Left forelimb (tissue), 1 donor: ENCODE measurements around the gene ESRRB.

Source experiments
- DNase-seq: peaks from one replicate; pipeline ENCODE4 v3.0.0-alpha.2; 2018; ENCODE audit warnings: low spot score

The ESRRB gene

DNA sequence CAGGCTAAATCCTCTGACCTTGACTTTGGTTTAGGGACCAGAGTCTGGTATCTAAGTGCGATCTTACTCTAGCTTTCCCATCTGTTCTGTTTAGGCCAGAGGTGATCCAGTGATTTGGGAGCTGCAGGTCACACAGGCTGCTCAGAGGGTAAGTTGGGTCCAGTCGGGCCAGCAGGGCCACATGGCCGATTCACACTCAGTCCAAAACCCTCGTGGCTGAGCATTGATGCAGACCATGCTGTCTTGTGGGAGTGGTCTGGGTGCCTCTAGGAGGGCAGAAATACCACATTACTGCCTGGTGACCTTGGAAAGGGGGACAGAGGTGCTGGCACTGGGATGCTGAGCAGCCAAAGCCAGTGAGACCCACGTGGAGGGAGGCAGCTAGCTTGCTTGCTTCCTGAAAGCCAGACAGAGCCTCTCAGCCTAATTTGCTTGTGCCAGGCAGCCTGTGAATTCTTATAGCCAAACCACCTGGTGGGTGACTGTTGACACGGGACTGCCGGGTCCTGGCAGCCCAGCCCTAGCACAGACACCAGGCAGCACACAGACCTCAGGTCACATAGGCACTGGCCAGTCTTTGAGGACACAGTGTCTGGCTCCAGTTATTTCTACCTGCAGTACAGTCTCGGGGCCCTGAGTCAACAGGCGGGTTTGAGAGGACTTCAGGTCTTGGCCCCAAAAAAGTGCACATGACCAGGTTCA is 31.7 kb downstream of the ESRRB start:
- DNase-seq = no peak

DNA sequence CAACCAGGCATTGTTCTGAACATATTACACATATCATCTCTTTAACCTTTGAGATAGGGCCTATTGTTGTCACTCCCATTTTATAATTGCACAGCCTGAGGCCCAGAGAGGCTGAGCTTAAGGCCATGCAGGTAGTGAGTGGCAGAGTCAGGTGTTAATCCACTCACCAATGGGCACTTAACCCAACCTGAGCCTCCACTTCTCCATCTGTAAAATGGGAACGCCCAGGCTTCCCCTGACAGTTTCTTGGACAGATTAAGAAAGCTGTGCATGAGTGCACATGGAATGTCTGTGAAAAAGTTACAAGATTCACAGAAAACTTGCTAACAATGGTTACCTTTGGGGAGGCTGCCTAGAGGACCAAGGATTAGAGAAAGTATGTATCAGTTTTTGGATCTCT is 32.9 kb downstream of the ESRRB start:
- DNase-seq = no peak

DNA sequence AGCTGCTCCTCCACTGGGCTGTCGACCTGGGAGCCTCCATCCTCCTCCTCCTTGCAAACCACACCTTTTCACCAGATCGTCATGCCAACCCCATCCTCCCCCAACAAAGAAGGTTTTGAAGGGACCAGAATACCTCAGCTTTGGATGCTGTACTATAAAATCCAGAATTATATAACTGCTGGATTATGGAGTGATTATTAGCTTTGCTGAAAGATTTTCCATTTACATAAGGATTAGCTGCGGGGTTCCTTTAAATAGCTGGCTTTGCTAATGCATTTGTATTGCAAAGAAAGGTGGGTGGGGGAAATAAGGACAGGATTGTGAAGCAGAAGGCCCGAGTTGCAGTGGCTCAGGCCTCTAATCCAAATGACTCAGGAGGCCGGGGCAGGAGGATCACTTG is 36.6 kb downstream of the ESRRB start:
- no peak for DNase-seq

DNA sequence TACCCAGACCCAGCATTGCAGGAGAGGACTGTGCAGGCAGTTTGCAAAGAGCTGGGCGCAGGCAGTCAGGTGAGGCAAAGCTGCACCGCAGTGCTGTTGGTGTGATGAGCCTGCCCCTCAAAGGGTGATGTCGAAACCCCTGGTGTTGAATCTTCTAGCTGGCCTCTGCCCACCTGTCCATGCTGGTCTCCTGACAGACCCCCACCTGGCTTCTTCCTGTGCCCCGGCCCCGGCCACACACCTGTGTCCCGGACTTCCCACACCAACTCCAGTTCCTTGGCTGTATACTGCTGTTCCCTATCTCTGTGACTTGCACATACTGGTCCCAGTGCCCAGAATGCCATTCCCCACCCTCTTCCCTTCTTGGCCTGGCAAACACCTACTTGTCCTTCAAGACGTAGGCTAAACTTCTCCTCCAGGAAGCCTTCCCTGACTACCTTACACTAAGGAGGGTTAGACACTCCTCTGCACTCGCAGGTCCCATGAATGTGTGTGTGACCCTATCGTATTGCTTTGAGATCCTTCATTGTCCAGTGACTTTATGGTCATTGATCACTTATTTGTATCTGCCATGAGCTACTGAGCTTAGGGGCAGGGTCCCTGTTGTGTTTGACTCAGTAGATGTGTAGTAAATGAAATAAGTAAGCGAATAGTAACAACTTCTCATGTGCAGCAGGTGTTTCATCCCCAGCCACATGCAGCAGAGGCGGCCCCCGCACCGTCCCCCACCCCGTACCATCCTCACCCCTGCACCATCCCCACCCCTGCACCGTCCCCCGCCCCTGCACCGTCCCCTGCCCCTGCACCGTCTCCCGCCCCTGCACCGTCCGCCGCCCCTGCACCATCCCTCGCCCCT is 37.4 kb downstream of the ESRRB start:
- no peak for DNase-seq

DNA sequence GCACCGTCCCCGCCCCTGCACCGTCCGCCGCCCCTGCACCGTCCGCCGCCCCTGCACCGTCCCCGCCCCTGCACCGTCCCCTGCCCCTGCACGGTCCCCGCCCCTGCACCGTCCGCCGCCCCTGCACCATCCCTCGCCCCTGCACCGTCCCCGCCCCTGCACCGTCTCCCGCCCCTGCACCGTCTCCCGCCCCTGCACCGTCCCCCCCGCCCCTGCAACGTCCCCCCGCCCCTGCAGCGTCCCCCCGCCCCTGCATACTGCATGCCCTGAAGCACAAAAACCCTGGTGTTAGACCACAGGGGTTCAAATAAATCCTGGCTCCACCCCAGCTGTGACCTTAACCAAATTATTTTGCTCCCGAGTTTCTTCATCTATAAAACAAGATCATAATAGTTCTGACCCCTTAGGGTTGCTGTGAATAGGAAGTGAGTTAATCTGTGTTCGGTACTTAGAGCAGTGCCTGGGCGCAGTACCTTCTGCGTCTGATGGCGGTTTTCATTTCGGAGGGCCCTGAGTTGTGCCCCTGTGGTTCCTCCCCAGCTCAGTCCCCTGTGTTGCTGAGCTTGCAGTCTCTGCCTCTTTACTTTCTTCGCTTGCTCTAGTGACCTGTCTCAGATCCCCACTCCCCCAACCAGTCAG is 38.1 kb downstream of the ESRRB start:
- DNase-seq = no peak

DNA sequence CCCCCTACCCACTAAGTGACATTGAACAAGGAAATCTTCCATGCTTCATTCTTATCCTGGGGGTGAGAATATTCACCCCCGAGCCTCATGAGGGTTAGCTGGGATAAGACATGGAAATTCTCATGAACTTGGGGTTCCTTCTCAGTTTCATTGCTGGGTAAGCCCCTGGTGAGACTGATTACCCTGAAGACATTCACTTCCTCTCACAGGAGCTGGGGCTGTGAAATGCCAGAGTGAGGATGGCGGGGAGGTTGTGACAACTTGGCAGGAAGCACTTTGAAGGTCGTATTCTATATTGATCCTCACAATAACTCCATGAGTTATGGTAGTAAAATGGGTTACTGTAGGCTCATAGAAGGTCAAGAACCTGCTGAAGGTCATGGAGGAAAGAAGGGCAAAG is 43.5 kb downstream of the ESRRB start:
- no peak for DNase-seq

DNA sequence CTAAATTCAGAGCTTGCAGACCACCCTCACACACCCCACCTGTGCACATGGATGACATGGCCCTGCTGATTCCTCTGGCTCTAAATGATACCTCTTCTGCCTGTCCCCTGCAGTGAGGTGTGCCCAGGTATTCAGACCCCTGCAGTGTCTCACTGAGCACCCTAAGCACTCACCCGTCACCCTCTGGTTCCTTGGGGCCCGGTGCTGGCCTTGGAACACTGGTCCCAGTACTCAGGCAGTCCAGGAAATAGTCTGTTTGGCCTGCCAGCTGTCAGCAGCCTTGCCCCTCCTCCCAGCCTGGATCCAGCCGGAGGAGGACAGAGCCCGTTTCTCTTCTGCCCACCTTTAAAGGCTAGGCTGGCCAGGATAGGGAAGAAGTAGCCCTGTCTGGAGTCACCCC is 44.9 kb downstream of the ESRRB start:
- DNase-seq = no peak

DNA sequence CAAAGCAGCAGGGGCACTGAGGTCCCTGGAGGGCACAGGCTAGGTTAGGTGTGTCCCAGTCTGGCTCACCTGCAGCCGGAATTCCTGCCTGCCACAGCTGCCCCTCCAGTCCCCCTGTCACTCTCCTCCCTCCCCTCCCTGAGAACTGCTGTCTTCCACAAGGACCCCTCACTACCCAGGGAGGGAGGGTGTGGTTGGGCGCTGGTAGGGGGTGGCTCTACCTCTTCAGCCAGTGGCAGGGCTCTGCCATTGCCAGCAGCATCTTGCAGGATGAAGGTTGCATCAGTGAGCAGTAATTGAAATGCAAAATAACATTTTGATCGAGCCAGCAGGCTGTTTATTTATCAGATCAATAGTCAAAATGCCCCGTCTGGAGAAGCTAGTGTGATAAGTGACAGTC is 45.7 kb downstream of the ESRRB start:
- DNase-seq = no peak

DNA sequence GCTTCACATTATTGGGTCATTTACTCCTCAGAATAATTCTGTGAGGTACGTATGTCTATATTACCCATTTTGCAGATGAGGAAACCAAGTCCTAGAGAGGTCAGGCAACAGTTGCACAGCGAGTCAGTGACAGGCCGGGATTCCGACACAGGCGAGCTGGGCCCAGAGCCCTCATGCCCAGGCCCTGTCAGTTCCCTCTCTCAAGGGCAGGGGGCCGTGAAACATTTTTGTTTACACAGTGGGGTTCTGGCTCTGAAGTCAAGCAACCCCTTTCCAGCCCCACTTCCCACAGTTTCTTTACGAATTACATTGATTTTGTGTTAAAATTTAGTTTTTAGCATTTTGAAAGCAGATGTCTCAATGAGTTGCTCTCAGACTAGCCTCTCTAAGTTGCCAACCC is 46.7 kb downstream of the ESRRB start:
- no peak for DNase-seq

DNA sequence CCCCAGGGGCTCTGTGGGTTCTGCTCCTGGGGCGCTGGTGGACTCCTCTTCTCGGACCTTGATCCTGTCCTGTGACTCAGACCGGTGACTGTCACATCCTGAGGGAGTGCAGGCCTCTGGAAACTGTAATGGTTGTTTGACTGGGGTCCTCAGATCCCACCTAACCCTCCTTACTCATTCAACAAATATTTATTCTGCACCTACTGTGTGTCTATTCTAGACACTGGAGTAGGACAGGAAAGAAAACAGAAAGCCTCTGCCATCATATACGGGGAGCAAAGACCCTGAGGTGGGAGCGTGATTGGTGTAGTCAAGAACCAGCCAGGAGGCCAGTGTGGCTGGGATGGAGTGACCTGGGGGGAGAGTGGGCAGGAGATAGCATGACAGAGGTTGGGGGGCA is 47.6 kb downstream of the ESRRB start:
- DNase-seq = no peak

DNA sequence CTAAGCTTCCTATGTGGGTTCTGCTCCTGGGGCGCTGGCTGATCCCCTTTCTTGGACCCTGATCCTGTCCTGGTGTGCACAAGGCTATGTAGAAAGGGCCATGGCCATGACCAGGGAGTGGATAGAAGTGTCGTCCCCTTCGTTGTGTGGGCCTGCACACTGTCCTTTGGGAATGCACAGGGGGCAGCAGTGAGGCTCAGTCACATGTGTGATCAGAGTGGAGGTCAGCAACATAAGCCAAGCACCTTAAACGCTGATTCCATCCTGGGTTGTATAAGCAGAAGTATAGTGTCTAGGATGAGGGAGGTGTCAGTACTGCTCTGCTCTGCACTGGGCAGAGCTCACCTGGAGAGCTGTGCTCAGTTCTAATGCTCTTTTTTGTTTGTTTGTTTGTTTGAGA is 48.4 kb downstream of the ESRRB start:
- DNase-seq = no peak

DNA sequence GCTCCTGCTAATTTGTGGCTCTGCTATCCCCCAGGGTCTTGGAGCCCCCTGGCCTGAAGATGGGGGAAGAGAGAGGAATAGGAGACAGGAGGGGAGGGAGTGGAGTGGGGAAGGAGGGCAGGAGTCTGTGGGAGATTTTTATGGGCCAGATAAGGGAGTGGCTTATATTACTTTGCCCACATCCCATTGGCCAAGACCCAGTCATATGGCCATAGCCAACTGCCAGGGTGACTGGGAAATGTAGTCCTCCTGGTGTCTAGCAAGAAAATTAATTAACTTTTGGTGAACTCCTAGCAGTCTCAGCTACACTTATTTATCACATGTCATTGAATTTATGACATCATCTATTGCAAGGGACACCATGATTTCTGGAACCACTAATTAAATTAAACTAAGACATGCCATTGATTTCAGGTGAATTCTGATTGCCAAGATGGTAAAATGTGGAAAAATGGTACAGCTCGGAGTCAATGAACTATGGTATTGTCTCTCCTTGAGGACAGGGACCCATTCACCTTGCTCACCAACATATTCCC is 50.3 kb downstream of the ESRRB start:
- DNase-seq = no peak

DNA sequence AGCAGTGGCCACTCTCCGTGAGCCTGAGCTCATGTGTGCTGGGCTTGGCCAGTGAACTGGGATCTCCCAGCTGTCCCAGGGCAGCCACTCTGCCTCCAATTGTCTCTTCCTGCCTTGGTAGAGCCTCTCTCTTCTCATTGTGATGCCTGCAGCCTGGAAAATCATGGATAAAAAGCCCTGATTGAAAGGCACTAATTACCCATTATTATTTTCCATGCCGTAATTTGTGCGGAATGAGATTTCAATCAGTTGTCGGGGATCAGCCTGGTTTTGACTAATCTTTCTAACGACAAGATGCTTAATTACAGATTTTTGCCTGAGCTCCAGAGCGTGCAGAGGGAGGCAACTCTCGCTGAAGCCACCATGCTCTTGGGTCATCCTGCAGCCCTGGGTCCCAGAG is 52.7 kb downstream of the ESRRB start:
- no peak for DNase-seq

DNA sequence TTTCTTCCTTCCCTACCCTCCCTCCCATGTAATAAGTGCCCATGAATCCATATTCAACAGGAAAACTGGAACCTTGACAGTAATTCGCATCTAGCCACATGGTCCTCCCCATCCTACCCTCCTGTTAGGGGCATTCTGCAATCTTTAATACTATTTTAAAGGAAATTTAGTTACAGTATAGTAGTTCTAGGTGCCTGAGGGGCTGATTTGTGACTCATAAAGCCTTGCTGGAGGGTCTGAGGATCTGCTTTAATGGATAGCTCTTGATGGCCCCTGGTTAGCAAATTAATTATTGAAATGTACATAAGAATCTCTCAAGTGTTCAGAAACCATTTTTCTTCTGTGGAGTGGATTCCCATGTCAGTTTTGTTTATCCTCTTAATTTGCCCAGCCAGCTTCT is 54.1 kb downstream of the ESRRB start:
- no peak for DNase-seq

DNA sequence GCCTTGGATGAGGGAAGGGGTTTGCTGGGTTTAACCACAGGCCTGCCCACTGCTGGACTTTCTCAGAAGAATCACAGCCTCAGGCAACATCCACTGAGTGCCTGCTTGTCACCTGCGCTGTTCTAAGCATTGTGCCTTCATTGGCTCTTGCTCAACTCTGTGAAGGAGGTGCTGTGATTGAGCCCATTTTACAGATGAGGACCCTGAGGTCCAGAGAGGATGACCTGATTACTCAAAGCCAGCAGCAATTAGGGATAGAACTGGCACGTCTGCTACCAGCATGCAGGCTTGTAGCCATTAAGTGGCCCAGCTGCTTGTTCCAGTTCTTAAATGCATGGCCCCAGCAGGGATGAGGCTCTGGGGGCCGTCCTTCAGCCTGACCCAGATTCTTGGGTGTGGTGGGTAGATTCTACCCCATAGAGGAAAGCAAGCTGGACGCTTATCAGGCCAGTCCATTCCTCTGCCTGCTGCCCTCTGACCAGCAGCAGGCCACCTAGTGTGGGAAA is 54.6 kb downstream of the ESRRB start:
- no peak for DNase-seq

DNA sequence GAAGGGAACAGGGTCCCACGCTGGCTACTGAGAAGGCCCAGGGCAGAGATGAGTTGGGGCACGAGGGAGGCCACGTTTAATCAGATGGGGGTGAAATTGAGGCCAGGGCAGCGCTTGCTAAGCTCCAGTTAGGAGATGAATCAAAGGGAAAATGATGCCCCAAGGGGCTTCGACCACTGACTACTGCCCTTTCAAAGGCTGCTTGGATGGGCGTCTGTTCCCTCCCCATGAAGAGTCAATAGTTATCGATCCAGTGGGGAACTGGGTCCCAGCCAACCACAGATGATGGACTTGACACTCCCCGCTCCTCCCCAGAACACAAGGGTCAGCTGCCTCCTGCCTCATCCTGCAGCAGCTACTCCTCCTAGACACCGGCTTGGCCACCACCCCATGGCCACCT is 55.6 kb downstream of the ESRRB start:
- DNase-seq = no peak

DNA sequence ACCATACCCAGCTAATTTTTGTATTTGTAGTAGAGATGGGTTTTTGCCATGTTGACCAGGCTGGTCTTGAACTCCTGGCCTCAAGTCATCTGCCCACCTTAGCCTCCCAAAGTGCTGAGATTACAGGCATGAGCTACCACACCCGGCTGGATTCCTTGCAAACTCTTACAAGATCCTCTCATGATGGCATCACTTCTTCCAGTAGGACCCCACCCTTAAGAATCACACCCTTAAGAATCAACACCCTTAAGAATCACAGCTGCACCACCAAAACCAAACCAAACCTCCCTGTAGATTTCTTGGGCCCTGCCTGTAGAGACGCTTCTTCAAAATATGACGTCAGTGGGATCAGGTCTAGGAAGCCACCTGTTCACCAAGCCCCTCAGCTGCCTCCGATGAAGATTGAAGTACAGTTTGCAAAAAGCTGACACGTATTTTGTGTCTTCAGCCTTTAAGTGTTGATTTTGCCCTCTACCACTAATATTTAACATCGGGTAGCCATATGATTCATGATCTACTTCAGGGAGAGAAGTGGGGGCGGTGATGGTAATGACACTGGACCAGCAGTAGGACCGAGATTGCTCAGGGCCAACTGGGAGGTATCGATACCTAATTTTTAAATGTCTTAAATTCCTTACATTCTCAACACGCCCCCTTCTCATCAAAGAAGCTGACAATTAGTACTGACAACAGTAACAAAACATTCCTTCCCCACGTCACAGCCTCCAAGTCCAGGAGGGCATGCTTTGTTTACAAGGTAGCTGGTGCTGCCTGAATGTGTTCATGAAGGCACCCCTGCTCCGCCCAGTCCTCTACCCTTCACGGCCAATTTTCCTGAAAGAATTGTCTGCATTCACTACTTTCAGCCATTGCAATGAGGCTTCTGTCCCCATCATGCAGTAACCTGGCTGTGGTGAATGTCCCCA is 57.2 kb downstream of the ESRRB start:
- DNase-seq = no peak

DNA sequence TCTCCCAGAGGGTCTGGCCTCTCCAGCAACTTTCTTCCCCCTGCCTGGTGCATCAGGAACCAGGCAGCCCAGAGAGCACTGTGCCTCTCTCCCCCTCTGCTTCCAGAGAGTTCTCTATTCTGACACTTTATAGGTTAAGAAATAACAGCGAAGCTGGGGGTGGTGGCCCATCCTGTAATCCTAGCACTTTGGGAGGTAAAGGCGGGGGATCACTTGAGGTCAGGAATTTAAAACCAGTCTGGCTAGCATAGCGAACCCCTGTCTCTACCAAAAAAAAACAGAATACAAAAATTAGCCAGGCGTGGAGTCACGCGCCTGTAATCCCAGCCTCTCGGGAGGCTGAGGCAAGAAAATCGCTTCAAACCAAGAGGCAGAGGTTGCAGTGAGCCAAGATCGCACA is 58.3 kb downstream of the ESRRB start:
- no peak for DNase-seq

DNA sequence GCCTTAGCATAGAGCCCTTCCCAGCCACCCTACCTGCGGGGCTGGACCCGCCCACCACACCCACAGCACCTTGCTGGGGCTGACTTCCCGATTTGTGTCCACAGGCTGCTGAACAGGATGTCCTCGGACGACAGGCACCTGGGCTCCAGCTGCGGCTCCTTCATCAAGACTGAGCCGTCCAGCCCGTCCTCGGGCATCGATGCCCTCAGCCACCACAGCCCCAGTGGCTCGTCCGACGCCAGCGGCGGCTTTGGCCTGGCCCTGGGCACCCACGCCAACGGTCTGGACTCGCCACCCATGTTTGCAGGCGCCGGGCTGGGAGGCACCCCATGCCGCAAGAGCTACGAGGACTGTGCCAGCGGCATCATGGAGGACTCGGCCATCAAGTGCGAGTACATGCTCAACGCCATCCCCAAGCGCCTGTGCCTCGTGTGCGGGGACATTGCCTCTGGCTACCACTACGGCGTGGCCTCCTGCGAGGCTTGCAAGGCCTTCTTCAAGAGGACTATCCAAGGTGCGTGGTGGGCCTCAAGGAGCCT is 63.4 kb downstream of the ESRRB start:
- no peak for DNase-seq

DNA sequence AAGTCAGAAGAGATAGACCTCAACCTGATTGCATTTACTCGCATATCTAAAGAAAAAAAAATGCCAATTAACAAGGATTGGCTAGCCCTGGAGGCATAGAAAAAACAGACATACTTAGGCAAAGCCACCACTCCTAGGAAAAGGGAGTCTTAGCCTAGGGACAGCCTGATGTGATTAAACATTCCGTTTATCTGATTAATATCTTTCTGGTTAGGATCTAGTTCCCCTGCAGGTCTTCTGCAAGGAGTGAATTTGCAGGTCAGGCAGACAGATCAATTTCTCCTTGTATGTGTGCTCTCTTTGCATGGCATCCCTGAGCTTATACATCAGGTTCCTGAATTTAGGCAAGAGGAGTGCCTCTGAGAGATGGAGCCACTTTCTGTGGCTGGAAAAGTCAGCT is 70.5 kb downstream of the ESRRB start:
- no peak for DNase-seq

DNA sequence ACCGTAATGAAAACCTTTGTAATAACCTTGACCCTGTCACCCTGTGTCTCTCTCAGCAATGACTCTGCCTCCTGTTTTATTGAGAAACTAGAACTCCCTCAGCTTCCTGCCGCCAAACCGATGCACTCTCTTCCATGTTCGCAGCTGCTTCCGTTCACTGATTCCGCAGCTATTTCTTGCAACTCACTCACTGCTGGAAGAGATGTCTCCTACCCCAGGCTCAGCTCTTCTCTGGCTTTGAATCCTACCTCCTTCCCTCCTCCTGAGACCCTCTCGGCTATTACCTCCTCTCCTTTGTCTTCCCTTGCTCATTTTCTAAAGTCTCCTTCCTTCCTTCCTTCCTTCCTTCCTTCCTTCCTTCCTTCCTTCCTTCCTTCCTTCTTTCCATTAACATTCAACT is 71.0 kb downstream of the ESRRB start:
- no peak for DNase-seq
